HG03025 (cell line): Measurements from ENCODE around the gene TSPYL1.

Source experiments
- ATAC-seq: cut with Tn5 transposase; IDR thresholded peaks from one replicate; pipeline ENCODE4 v1.9.1; 2021; ENCODE audit warnings: mild to moderate bottlenecking, moderate library complexity; ENCODE audit not compliant: unreplicated experiment, low FRiP score

The TSPYL1 gene

DNA sequence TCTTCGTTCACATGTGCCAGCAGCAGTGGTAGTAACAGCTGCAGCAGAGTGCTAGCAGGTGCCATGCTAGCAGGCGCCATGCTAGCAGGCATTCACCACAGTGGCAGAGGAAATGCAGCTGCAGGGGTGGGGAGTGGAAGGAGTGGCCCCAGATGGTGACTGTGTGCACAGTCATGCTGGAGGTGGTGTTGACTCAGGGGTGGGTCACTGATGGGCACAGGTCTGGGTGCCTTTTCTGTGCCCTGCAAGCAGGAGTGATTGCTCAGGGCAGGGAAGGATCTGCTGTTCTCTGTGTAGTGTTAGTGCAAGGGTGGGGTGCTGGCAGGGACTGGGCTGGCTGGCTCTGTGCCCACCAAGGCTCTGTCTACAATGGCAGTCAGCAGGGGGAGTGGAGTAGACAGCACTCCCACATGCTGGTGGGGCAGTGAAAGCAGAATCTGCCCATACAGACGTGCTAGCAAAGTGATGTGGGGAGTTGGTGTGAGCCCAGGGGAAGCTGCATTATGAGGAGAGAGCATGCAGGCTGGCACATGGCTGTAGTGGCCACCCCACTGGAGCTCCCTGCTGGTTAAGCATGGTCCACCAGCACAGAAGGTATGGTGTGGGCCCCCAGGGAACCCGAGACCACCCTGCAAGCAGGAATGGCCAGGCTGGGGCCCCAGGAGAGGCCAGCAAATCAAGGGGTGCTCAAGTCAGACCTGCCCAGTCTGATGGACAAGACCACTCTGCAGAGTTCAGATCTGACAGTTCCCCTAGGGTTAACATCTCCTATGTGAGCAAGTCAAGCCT, 14.5 kb downstream of the TSPYL1 start:
- no peak for ATAC-seq

DNA sequence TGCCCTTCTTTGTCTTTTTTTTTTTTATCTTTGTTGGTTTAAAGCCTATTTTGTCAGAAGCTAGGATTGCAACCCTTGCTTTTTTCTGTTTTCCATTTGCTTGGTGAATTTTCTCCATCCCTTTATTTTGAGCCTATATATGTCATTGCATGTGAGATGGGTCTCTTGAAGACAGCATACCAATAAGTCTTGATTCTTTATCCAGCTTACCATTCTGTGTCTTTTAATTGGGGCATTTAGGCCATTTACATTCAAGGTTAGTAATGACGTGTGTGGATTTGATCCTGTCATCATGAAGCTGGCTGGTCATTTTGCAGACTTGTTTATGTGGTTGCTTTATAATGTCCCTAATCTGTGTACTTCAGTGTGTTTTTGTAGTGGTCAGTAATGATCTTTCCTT, 16.4 kb downstream of the TSPYL1 start:
- no peak for ATAC-seq

DNA sequence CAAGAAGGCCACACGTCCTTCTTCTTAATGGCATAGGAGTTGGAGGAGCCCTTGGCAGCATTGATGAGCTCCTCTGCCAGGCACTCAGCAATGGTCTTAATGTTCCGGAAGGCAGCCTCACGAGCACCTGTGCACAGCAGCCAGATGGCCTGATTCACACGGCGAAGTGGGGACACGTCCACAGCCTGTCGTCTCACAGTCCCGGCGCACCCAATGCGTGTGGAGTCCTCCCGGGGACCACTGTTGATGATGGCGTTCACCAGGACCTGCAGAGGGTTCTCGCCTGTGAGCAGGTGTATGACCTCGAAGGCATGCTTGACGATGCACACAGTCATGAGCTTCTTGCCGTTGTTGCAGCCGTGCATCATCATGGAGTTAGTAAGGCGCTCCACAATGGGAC, 21.2 kb downstream of the TSPYL1 start:
- no peak for ATAC-seq

DNA sequence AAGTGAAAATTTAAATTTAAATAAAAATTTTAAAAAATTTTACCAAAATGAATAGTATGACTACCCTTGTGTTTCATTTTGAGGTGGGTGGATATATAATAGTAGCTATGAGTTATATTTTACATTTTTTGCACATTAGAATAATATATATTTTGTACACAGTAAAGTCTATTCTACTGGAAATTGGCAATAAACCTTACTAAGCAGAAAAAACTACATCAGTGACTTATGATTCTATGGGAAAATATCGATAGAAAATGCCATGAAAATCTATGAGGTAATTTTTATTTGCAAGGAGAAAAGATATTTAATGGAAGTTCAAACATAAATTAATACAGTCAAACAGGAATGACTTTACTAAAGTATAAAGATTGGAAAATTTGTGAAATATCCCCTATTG, 23.0 kb downstream of the TSPYL1 start:
- no peak for ATAC-seq

DNA sequence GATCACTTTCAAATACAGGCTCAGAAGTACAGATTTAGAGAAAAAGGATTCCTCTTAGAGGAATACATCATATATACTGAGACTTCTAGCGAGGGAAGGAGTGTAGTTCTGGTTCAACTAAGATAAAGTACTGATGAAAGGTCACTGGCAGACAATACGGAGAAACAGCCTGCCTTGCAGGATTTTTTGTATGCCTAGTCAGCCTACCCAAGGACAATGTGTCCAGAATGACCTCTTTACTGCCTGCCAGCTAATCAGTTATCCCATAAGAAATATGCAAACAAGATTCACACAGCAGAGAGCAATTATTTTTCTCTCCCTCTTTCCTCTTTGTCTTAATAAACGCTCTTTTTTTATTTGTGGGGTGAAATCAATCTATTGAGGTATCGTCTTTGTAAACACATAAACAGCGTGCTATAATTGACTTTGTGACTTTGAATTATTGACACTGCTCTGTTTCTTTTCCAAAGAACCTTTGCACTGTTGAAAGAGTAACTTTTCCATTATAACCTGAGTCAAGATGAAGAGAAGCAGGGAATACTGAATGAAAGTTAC, 24.4 kb downstream of the TSPYL1 start:
- ATAC-seq = no peak

DNA sequence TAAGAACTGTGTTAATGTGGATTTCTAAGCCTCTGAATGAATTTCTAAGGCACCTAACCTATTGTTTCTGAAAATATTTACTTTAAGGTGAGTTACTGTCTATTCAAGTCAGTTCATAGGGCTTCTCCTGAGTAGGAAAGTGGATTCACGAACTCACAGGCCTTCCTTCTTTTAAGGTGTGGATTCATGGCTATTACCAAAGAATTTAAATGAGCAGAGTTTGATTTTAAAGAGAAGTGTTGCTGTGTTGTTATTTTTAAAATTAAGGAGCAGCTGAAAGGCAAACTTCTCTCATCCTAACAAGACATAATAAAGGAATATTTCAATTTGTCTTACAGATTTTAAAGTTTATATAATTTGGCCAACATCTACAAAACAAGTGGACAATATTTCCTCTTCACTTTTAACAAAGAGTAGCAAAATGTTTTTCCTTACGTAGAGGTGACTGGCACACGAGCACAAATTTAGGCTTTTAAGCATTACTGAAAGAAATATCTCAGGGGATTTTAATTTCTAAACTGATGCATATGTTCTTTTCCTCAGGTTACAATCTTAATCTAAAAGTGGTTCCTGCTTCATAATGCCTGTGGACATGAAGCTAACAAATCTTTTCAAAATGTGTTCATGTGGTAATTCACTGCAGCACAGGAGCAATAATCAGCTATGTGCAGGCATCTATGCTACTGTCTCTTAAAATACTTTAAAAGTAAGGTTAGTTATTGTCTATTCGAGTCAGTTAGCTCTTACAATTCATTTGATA, 25.3 kb downstream of the TSPYL1 start:
- ATAC-seq = peak; percentile 27

DNA sequence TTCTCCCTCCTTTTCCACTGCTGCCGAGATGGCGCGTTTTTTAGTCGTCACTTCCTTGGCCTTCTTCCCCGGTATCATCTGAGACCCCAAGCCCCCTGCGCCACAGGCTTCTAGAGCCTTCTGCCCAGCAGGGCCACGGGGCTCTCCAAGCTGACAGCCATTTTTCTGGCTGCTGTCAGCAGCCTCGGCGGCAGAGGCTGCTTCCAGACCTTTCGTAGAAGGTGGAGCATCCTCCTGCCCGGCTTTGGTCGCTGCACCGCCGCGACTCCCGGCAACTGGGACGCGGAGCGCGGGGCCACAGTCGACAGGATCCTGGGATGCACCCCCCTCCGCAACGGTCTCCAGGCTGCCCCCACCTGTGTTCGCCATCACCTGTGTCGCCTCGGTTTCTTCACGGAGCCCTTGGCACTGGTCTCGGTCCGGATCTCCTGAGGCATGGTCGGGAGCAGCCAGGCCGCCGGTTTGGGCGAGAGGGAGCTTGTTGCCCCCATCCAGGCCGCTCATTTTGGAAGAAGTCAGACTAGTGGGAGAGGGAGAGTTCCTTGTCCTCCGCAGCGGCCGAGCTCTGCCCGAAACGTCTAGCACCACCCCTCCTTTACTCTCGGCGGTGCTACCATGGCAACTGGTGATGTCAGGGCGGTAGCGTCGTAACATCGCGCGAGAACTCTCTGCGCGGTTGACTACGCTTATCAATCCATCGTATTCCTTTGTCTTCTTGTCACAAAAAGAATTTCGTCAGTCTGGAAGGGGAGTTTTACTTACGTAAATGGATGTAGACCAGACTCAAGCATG, 26.0 kb downstream of the TSPYL1 start, which contains the start of gene TSPYL4:
Gene TSPYL4 (minus strand): TSS at position 571 of the 792 bp plus-strand sequence. CDS start 67 bp downstream, at position 504.
- peak; percentile 100 for ATAC-seq

DNA sequence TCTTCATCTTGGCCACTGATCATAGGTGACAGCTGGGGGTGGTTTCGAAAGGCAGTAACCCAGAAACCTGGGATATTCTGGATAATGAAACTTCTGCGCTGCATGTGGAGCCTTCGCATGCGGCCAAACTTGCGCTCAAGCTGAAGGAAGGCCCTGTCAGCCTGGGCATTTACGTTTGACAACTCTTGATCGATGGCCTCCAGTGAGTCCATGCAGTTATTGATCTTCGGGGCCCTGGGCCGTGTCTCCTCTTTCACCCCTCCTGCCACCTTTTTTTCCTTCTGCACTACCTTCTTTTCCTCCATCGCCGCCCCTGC, 26.6 kb downstream of the TSPYL1 start:
- no peak for ATAC-seq

DNA sequence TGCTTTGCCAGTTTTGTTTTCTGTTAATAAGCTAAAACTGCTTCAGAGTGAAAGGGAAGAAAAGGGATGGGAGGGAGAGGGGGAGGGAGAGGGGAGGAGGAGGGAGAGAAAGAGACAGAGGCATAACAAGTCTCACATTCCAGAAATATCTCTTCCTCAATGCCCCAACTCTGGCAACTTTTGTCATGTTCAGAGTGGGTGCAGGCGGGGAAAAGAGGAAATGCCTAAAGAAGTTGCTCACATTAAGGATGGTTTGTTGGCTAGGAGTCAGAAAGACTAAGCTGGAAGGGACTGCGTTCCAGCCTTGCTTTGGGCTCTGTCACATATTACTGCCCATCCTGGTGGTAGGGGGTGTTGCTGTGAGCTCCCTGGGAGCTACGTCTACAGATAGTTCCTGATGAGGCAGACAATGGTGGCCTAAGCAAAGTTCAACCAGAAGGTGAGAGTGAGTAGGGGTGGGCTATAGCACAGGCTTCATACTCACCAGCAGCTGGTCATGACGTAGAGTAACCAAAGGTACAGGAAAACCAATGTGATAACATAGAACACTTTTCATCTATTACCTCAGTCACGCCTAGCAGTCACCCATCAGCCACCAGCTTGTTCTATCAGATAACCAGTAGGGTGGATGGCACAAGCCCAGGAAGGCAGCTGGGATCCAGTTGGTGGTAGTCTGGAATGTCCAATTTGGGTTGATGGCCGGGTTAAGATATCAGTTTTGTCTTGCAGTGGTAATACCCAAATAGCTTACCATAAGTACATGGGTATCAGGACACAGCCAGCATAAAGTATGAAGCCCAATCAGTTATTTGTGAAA, 28.0 kb downstream of the TSPYL1 start:
- ATAC-seq = no peak

DNA sequence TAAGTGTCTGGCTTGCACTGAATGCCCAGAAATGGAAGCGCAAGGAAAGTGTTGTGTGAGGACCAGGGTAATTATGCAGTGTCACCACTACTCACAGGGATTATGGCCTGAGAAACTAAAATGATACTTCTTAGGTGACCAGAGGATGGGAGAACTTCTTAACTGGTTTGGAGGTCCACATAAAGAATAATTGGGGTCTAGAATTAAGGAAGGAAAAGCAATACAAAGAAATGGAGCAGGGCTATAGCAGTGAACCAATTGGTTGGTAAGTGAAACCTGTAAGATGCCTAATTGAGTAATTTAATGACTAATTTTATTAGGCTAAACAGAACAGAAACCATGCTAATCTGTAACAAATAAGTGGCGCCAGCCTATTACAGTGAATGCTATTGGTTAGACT, 31.2 kb downstream of the TSPYL1 start:
- ATAC-seq = no peak

DNA sequence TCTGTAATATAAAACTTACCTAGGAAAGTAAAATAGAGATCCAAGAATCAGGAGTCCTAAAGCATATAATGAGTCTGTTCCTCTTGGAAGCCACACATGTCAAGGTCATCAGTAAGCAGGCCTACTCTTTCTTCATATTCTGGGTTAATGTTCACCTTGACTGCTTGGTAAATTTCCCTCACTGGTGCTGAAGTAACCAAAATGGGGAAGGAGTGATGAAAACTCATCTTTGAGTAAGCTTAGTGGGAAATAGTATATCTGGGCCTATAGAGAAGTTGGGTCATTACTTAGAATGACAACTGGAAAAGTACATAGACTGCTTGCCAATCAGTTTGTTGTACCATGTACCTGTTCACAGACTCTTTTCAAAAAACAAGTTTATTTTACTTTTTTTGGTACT, 32.4 kb downstream of the TSPYL1 start:
- ATAC-seq = no peak

DNA sequence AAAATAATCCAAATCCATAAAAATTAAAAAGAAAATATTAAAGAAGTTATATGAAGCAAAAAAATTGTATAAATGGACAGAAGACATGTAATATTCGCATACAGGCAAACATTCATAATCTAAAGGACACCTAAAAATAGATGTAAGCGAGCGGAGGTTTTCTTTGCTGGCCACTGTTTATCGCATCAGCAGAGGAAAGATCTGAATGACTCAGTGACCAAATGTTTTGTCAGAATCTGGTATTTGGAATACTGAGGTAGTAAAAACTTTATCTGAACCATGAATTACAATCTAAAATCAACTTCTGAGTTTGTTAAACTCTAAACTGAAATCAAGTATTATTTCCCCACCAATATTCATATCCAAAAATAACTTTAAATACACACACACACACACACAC, 33.6 kb downstream of the TSPYL1 start:
- ATAC-seq = no peak

DNA sequence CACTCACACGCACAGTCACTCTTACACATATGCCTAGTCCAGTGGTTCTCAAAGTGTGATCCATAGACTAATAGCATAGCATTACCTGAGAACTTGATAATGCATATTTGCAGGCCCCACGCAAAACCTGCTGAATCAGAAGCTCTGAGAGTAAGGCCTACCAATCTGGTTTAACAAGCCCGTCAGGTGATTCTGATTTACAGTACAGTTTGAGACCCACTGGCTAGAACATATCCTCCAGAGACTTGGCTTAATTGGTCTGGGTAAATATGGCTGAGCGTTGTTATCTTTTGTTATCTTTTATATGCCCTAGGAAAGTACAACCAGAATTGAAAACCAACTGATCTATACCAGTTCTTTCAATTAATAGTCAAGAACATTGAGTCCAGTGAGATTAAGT, 35.4 kb downstream of the TSPYL1 start:
- ATAC-seq = no peak

DNA sequence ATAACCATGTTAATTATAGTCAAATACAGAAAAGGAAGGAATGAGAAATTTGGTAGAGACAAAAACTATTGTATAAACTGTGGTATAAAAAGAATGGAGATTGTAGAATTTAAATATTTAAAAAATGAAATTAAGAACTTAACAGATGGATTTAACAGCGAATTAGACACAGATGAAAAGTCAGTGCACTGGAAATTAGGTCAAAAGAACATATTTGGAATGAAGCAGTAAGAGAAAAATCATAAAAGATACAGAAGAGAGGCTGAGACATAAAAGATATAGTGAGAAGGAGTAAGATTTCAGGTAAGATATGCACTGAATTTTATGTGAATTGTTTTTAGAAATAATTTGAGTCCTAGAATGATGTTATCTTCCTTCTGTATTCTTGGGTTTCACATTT, 39.9 kb downstream of the TSPYL1 start:
- ATAC-seq = no peak

DNA sequence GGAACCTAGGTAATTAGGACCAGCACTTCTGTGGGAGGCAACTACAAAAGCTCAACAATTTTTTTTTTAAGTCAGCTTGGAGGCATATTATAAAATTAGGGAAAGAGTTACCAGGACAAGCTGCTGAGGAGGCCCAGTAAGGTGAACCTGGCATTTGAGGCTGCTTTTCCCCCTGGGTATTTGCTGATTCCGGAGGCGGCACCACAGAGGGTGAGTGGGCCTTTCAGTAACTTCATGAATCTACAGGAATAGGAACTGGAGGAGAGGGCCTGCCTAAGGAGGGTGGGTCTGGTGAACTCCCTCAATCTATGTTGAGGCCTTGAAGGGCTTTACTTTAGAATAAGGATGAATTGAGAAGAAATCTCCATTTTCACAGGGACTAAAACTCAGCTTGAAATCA, 40.5 kb downstream of the TSPYL1 start:
- no peak for ATAC-seq

DNA sequence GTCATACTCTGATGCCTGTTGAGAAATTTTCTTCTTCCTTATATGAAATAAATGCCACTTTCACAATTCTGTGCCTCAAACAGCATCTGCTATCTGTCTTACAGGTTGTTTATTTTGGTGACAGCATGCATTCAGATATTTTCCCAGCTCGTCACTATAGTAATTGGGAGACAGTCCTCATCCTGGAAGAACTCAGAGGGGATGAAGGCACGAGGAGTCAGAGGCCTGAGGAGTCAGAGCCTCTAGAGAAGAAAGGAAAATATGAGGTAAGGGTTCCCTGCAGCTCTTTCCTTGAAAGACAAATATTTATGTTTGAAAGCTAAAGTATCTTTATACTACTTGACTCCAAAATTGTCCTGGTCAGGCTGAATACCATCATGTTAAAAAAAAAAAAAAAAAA, 41.6 kb downstream of the TSPYL1 start:
- ATAC-seq = no peak

DNA sequence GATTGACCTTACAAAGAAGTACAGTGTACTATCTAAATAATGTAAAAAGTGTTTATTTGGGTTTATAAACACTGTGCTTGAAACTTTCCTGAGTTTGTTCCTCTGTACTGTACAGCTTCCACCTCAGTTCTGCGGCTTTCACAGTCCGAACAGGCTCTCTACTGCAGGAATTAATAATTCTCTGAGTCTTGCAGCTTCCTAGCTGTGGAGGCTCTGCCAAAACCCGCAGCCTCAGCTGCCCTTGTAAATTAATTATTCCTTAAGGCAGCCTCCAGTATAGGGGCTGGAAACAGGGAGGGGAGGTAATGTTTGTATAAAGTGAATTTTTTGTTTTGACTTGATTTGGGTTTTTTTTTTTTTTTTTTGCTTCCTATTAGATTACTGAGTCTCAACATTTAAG, 45.0 kb downstream of the TSPYL1 start:
- no peak for ATAC-seq

DNA sequence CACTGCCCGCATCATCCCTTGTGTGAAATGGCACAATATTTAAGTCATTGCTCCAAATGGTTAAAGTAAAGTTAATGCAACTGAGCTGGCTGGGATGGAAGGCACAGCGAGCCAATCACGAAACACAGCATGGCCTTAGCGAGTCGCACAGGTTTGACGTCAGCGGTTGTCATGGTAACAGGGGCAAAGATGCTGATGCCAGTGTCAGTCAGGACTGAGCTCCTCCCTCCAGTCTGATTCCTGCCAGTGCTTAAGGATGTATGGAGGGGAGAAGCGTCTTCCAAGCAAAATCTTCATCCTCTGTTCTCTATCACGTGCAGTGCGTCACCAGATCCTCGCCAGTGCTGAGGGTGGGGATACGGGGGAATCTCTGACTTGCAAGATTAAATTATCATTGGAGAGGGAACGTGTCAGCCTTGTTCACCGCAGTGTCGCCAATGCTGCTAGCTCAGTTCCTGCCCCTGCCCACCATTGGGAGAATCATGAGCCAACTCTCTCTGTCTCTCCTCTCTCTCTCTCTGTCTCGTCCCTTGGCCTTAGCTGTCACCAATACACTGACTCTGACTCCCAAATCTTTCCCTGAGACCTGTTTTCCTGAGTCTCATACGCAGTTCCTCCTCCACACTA, 50.3 kb downstream of the TSPYL1 start:
- ATAC-seq = no peak
